WTC11 (cell line): ENCODE measurements around the gene PXDC1.

Experiments used
- CTCF ChIP-seq: fragments of 200-600 bp; IDR thresholded peaks from 2 replicates; pipeline ENCODE4 v1.8.0; 2022; ENCODE audit warnings: antibody characterized with exemption
- MXD4 ChIP-seq: fragments of 250-450 bp; sonication (Bioruptor Pico); IDR thresholded peaks from 2 replicates; pipeline ENCODE4 v1.8.0; 2021; ENCODE audit warnings: mild to moderate bottlenecking, moderate library complexity, borderline replicate concordance
- NR2C2 ChIP-seq: sonication (generic); formaldehyde crosslinking; IDR thresholded peaks from 2 replicates; pipeline ENCODE4 v1.8.0; 2022; ENCODE audit warnings: mild to moderate bottlenecking, missing genetic modification reagents

GRCh38 chr6:3744211-3744900 is 7.2 kb downstream of the PXDC1 start:
- TF ChIP-seq NR2C2 (CRISPR knock-in tag) (no peak), CTCF (no peak), MXD4 (CRISPR knock-in tag) (no peak)
